HG03460 (cell line): Measurements from ENCODE around the gene KRT73.

Experiments used
- ATAC-seq: cut with Tn5 transposase; IDR thresholded peaks from one replicate; pipeline ENCODE4 v1.9.1; 2021; ENCODE audit not compliant: unreplicated experiment

Gene KRT73

GRCh38 chr12:52646613-52647012 lies 28.3 kb upstream of the KRT73 start:
- no peak for ATAC-seq

- no peak for ATAC-seq
Measured at GRCh38 chr12:52645982-52646381, 27.6 kb upstream of the KRT73 start.

- no peak for ATAC-seq
Measured at GRCh38 chr12:52645120-52645761, 26.9 kb upstream of the KRT73 start.

GRCh38 chr12:52644078-52644415 lies 25.7 kb upstream of the KRT73 start:
- no peak for ATAC-seq

GRCh38 chr12:52643233-52644077 lies 25.1 kb upstream of the KRT73 start:
- ATAC-seq, result no peak

DNA sequence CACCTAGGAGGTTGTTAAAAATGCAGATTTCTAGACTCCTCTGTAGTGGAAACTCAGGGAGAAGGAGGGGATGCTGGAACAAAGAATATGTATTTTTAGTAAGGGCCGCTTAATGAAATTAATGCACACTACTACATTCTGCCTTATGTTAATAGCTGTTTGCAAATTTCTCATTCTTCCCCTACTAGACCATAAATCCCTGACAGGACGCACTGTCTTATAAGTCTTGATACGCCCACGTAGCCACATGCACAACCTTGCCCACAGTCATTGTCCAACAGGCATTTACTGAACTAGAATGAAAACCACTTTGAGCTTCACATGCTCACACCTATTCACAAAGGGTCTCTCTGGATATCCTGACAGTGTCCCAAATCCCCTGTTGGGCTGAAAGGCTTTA lies 23.1 kb upstream of the KRT73 start:
- no peak for ATAC-seq

- ATAC-seq, result no peak
Measured at GRCh38 chr12:52637299-52637698, 18.9 kb upstream of the KRT73 start.

DNA sequence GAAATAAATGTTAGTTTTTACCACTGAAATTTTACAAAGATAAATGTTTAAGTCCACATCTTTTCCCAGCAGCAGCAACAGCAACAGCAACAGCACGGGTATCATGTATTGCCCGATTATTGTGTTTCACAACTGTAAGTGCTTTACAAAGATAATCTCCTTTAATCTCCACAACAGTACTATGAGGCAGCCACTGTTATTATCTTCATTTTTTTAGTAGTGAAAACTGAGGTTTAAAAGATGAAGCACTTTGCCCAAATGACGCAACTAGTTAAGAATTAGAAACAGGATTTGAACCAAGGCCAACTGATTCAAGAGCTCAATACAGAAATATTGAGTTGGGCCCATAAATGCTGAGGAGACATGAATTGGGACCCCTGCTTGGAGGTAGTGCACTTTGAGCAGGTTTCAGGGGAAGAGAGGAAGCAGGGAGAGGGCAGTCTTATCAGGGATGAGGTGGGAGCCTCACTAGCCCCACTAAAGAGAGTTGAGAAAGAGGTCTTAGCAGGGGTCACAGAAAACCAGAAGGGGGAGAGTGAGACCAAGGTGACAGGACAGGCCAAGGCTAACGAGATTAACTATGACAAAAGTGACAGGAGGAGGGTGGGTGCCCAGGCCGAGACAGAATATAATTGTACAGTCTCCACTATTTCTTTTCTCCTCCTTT lies 18.4 kb upstream of the KRT73 start:
- ATAC-seq, result no peak

- no peak for ATAC-seq
Measured at GRCh38 chr12:52636189-52636588, 17.8 kb upstream of the KRT73 start.

- no peak for ATAC-seq
Measured at GRCh38 chr12:52634266-52635056, 16.1 kb upstream of the KRT73 start.

DNA sequence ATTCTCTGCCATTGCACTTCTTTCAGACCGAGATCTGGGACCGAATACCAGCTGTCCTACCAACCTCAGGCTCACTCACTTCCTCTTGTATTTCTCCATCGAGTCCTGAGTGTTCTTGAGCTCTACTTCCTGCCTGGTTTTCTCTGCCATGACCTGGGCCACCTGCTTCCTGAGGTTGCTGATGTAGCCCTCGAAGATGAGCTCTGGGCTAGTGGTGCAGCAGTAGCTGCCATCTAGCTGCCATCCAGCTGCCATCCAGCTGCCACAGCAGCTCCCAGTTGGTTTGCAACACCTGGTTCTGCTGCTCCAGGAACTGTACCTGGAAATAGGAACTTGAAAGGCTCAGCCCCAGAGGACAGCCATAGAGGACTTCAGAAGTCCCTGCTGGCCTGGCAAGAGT lies 15.0 kb upstream of the KRT73 start:
- no peak for ATAC-seq

DNA sequence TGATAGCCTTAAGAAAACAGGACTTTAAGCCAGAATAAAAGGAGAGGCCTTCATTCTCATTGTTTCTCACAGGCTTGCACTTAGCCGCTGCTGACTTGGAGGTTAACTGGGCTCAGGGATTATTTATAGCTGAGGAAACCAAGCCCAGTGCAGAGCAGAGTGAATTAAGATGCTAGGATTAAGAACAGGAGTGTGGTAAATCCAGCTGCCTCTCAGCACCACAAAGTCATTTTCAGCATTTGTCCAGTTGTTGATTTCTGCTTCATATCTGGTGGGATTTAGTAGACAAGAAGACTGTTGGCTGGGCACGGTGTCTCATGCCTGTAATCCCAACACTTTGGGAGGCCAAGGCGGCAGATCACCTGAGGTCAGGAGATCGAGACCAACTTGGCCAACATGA lies 14.3 kb upstream of the KRT73 start:
- ATAC-seq, result no peak

GRCh38 chr12:52631676-52632459 lies 13.5 kb upstream of the KRT73 start:
- ATAC-seq, result no peak

- ATAC-seq, result no peak
Measured at GRCh38 chr12:52631264-52631663, 12.9 kb upstream of the KRT73 start.

GRCh38 chr12:52630599-52631200 lies 12.3 kb upstream of the KRT73 start:
- ATAC-seq, result no peak

GRCh38 chr12:52630008-52630500 lies 11.7 kb upstream of the KRT73 start:
- ATAC-seq, result no peak

- ATAC-seq, result no peak
Measured at GRCh38 chr12:52629281-52630007, 11.1 kb upstream of the KRT73 start.

GRCh38 chr12:52628841-52629240 lies 10.5 kb upstream of the KRT73 start:
- no peak for ATAC-seq

- ATAC-seq, result no peak
Measured at GRCh38 chr12:52628111-52628507, 9.8 kb upstream of the KRT73 start.
